Jurkat, Clone E6-1 (cell line): ENCODE measurements around the gene IFNL4. TPM values are rescaled to one million over a fixed set of nuclear protein-coding genes. Genes with fewer than 3 reads are reported as not detected.
"Not testable (repeated sequence)": the region's sequence is repeated elsewhere in the genome, so short reads cannot be mapped to it uniquely, and the experiment has no call there.

ENCODE experiments used
- DNase-seq: peaks from one replicate; pipeline ENCODE4 v3.0.0-alpha.2; 2011; ENCODE audit warnings: low read depth, low spot score
- H3K4me3 ChIP-seq: 2 replicates; pipeline ENCODE4 v1.5.1; 2011; ENCODE audit warnings: mild to moderate bottlenecking, low read length, control low read depth, moderate library complexity
- polyA plus RNA-seq: library from polyadenylated mRNA; unstranded; fragments of >200 nt; gene quantifications from one replicate; pipeline ENCODE4 v1.2.1, GENCODE V29; 2012; ENCODE audit warnings: missing spikeins; ENCODE audit not compliant: insufficient read length, insufficient read depth

Gene IFNL4
- polyA plus RNA-seq, result not detected

DNA sequence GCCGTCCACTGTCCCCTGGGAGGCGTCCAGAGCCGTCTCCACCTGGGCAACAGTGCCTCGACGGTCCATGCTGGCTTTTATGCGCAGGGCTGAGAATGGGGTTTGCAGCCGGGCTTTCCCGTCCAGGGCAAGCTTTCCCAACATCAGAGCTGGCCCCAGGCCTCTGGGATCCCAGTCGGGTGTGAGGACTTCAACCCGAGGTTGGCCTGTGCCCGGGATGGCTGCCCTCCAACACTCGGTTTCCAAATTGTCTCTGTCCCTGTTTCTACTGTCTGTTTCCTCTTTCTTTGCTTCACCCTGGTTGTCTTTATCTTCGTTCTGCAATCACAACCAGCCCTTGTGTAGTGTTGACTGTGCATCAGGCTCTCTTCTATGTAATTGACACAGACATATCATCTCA, at the start of gene IFNL4:
TSS of gene IFNL4 (minus strand) at position 51 of the 400 bp plus-strand sequence.
- DNase-seq, result no peak
- H3K4me3 ChIP-seq, result no peak within 1 kb of the TSS

DNA sequence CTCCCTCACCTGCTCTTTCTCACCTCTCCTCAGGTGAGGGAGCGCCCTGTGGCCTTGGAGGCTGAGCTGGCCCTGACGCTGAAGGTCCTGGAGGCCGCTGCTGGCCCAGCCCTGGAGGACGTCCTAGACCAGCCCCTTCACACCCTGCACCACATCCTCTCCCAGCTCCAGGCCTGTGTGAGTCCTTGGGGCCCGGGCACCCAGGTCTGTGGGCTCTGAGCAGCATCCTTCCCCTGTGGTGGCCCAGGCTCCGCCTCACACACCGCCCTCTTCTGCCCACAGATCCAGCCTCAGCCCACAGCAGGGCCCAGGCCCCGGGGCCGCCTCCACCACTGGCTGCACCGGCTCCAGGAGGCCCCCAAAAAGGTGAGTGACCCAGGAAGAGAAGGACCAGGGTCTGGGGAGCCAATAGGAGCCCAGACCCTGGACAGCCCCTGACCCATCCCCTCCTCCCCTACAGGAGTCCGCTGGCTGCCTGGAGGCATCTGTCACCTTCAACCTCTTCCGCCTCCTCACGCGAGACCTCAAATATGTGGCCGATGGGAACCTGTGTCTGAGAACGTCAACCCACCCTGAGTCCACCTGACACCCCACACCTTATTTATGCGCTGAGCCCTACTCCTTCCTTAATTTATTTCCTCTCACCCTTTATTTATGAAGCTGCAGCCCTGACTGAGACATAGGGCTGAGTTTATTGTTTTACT, 49.4 kb upstream of the IFNL4 start:
- no peak overlapping the region for H3K4me3 ChIP-seq

DNA sequence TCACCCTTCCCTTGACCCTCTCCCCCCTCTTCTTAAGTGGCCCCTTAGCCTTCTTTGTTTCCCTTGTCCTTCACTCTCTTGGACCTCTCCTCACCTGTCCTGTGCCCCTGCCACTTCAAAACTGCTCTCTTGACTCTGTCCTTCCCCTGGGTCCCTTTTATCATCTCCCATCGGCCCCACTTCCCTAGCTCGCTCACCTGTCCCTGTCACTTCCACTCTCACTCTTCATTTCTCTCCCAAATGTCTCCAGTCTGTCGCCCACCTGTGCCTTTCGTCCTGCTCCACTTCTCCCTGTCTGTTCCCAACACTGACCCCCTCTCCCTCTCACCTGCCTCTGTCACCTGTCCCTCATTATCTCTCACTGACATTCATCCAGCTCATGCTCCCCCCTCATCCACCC, 48.2 kb upstream of the IFNL4 start:
- no peak overlapping the region for H3K4me3 ChIP-seq
- no peak for DNase-seq

More for the DNA sequence above, 49.4 kb upstream of the IFNL4 start:
- peak; percentile 37 for DNase-seq

DNA sequence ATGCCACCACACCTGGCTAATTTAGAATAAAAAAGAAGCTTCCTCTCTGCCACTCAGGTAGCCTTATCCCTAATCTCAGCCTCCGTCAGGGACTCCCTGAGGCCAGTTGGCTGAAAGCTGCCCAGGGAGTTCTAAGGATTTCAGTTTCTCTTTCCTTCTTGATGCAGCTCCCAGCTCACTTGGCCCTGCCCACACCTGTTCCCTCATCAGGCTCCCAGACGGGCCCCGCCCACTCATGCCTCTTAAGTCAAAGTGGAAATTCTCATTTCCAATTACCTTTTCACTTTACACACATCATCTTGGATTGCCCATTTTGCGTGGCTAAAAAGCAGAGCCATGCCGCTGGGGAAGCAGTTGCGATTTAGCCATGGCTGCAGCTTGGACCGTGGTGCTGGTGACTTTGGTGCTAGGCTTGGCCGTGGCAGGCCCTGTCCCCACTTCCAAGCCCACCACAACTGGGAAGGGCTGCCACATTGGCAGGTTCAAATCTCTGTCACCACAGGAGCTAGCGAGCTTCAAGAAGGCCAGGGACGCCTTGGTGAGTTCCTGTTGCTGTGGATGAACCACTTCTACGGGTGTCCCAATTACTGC, 47.5 kb upstream of the IFNL4 start, which contains the start of gene IFNL1:
TSS of gene IFNL1 (plus strand) at position 353 of the 591 bp plus-strand sequence. CDS start at position 368, 15 bp downstream.
- DNase-seq, result no peak
- no peak within 1 kb of the TSS for H3K4me3 ChIP-seq

DNA sequence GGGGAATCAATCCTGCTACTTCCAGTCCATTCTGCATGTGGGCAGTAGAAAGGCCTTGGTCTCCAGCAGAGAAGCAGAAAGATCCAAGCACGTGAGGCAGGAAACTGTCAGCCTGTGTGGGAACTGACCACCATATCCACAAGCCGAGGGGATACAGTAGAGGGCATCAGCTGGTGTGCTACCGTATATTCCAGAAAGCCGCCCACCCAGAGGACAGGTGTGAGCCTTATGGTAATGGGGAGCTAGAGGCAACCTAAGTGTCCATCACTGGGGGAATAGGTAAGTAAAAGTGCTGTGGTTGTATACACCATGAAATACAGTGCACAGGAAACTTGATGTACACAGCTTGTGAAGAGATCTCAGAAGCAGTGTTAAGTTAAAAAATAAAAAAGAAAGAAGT, 44.7 kb upstream of the IFNL4 start:
- H3K4me3 ChIP-seq, result no peak overlapping the region

DNA sequence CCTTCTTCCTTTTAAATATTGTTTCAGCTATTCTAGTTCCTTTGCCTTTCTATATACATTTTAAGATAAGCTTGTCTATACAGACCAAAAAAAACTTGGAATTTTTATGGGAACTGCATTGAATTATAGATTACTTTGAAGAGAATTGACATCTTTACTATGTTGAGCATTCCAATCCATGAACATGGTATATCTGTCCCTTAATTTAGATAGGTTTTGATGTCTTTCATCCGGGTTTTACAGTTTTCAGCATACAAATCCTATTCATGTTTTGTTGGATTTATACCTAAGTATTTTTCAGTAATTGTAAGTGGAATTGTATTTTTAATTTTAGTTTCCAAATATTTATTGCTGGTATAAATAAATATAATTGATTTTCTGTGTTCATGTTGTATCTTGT, 35.4 kb upstream of the IFNL4 start:
- H3K4me3 ChIP-seq, result no peak overlapping the region
- no peak for DNase-seq

More for the DNA sequence above, 44.7 kb upstream of the IFNL4 start:
- DNase-seq, result no peak

DNA sequence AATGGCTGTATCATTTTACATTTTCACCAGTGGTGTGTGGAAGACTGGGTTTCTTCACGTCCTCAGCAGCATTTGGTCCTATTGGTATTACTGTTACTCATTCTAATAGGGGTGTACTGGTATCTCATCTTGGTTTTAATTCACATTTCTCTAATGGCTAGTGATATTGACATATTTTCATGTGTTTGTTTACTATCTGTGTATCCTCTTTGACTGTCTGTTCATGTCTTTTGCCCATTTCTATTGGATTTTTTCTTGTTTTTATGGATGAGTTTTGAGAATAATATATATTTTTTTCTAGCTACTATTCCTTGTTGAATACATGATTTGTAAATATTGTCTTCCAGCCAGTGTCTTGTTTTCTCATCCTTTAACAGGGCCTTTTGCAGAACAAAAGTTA, 33.4 kb upstream of the IFNL4 start:
- no peak for DNase-seq
- H3K4me3 ChIP-seq, result no peak overlapping the region

DNA sequence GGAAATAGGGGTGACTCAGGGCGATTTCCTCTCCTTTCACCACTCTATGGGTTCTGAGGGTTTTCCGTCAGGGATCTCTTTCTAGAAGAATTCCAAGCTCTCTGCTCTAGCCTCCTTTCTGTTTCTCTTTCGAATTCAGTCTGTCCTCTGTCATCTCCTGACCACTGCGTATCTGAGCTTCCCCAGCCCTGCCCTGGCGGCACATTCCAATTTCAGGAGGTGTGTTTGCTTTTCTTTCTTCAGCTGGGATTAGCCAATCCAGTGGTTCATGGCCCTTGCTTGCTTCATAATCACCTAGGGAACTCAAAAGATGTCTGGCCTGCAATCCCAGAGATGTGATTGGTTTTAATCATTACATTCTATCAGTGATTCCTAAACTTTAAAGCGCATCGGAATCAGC, 28.9 kb upstream of the IFNL4 start:
- no peak overlapping the region for H3K4me3 ChIP-seq
- DNase-seq, result no peak

DNA sequence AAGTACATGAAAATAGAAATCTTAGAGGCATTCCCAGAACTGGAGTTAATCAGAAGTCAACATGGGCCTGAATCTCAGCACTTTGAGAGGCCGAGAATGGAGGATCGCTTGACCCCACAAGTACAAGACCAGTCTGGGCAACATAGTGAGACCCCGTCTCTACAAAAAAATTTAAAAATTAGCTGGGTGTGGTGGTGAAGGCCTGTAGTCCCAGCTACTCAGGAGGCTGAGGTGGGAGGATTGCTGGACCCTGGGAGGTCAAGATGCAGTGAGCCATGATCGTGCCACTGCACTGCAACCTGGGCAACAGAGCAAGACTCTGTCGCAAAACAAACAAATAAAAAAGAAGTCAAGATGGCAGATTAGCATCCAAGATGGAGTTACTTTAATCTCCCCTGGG, 28.1 kb upstream of the IFNL4 start:
- no peak for DNase-seq
- no peak overlapping the region for H3K4me3 ChIP-seq

DNA sequence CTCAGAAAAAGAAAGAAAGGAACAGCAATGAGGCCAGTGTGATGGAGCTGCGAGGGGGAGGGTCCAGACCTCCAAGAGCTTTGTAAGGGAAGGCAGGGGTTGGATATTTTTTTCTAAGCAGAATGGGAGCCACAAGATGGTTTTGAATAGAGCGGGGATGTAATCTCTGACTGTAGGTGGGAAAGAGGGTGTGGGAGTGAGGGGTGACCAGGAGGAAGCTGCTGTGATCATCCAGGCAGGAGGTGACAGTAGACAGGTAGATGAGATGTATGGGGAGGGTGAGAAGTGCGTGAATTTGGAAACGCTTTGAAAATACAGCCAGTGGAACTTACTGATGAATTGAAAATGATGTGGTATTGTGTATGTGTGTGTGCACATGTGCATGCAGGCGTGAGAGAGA, 26.9 kb upstream of the IFNL4 start:
- DNase-seq, result no peak

DNA sequence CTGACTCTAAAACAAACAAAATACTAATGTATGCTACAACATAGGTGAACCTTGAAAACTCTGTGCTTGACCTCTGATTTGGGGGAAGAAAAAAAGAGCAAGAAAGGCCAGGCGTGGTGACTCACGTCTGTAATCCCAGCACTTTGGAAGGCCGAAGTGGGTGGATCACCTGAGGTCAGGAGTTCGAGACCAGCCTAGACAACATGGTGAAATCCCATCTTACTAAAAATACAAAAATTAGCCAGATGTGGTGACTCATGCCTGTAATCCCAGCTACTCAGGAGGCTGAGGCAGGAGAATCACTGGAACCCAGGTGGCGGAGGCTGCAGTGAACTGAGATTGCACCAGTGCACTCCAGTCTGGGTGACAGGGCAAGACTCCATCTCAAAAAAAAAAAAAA, 25.2 kb upstream of the IFNL4 start:
- DNase-seq, H3K4me3 ChIP-seq: not testable (repeated sequence)

More for the DNA sequence above, 26.9 kb upstream of the IFNL4 start:
- H3K4me3 ChIP-seq, result no peak overlapping the region

DNA sequence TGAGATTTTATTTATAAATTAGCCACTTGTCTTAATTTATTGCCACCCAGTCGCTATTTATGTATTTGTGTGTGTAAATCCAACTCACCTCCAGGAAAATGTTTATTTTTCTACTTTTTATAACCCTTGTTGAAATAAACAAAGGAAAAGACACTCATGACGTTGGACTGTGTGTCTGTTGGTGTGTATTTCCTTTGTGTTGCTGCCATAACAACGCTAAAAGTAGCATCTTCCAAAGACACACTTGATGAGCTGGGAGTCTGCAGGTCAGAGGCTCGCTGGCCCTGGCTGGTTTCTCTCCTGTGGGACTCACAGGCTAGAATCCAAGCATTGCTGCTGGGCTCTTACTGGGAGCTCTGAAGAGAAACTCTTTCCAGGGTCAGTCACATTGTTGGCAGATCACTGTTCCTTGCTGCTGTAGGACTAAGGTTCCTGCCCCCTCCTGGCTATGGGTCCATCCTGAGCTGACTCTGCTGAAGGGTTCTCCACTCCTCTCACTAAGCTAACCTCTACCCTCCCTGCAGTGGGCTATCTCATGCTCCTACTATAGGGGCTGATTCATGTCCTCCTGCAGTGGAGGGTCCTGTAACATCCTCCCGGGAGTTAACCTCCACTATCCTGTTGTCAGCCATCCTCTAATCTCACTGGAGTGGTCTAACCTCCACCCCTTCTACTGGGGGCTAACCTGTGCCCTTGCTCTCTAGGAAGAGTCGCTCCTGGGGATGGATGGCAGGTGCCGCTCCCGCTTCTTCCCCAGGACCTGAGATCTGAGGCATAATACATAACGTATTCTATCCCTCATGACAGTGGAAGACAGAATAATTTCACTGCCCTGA, 21.6 kb upstream of the IFNL4 start:
- no peak overlapping the region for H3K4me3 ChIP-seq
- DNase-seq, result no peak

DNA sequence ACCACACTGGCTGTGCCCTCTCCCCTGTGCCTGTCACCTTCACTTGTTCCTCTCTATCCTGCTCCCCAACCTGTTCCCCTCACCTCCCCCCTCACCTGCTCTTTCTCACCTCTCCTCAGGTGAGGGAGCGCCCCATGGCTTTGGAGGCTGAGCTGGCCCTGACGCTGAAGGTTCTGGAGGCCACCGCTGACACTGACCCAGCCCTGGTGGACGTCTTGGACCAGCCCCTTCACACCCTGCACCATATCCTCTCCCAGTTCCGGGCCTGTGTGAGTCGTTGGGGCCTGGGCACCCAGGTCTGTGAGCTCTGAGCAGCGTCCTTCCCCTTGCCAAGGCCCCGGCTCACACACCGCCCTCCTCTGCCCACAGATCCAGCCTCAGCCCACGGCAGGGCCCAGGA, 20.7 kb upstream of the IFNL4 start:
- not testable (repeated sequence) for H3K4me3 ChIP-seq, DNase-seq

DNA sequence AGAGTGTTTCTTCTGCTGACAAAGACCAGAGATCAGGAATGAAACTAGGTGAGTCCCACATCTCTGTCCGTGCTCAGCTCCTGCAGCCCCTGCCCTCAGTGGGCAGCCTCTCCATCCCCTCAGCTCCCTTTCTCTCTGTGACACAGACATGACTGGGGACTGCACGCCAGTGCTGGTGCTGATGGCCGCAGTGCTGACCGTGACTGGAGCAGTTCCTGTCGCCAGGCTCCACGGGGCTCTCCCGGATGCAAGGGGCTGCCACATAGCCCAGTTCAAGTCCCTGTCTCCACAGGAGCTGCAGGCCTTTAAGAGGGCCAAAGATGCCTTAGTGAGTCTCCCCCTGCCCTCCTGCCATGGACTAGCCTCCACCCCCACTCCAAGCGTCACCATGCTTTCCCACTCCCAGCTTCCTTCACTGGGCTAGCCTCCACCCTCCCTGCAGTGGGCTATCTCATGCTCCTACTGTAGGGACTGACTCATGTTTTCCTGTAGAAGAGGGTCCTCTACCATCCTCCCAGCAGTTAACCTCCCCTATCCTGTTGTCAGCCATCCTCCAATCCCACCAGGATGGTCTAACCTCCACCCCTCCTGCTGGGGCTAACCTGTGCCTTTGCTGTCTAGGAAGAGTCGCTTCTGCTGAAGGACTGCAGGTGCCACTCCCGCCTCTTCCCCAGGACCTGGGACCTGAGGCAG, 20.0 kb upstream of the IFNL4 start:
- H3K4me3 ChIP-seq, DNase-seq: not testable (repeated sequence)

DNA sequence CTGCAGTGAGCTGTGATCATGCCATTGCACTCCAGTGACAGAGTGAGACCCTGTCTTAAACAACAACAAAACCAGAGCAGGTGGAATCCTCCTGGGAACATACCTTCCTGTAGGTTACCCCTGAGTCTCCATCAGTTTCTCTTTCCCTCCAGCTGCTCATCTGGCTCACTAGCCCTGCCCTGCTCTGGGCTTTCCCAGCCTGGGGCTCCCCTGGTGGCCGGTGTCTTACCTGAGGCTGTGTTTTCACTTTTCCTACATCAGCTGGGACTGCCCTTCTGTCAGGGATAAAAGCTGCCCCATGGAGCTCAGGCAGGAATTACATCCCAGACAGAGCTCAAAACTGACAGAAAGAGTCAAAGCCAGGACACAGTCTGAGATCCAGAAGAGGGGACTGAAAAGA, 19.4 kb upstream of the IFNL4 start, which contains the start of gene IFNL2:
TSS of gene IFNL2 (plus strand) at position 312 of the 400 bp plus-strand sequence. CDS start 173 bp downstream, outside the sequence.
- DNase-seq, H3K4me3 ChIP-seq: not testable (repeated sequence)

DNA sequence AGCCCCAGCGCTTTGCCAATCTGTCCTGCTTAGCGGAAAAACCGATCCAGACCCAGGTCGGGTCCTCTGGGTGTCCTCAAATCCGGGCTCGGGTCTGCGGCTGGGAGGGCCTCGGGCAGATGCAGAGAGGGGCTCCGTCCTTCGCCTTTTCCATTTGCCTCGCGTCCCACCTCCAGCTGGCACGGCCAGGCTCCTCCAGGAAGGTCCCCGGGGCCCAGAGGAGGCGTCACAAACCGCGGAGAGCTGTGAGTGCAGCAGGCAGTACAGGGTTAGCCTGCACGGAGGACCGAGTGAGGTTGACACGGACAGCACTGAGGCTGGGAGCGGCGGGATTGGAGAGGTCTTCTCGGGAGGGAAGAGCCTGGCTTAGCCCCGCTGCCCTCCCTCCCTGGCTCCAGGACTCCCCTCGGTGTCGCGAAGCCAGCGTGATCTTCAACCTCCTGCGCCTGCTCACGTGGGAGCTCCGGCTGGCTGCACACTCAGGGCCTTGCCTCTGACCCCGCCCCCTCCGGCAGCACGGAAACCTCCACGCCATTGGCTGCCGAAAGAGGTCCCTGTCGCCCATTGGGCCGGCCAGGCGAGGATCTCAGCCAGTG, 16.8 kb upstream of the IFNL4 start:
- DNase-seq, result no peak
- no peak overlapping the region for H3K4me3 ChIP-seq

DNA sequence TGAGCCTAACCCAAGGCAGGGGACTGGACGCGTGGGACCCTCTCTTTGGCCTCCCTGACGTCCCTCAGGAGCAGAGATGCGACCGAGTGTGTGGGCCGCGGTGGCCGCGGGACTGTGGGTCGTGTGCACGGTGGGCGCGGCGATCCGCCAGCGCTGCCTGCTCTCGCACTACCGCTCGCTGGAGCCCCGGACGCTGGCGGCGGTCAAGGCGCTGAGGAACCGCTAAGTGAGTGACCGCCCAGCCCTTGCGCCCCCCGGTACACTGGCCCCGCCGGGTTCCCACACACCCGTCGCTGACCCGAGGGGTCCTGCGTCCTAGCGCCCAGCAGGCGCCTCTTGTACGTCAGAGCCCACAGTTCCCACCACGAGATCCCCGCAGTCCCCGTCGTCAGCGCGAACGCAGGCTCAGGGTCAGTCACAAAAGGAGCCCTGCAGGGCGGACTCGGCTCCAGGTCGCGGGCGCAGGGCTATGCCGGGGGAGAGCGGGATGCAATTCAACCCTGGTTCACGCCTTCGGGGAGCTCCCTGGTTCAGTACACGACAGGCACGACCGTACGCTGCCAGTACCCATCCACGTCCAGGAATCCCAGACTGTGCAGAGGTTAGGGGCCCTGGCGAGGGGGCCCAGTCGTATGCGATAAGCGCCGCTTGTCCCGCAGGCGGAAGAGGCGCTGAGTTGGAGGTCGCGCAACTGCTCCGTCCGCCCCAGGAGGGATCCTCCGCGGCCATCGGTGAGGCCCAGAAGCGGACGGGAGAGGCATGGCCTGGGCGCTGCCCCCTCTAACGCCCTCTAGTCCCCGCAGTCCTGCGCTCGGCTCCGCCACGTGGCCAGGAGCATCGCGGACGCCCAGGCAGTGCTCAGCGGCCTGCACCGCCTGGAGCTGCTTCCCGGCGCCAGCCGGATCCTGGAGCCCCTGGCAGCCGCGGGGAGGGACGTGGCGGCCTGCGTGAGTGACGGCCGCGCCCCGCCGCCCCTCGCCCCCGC, 15.9 kb upstream of the IFNL4 start:
- DNase-seq, result no peak
- H3K4me3 ChIP-seq, result no peak overlapping the region

DNA sequence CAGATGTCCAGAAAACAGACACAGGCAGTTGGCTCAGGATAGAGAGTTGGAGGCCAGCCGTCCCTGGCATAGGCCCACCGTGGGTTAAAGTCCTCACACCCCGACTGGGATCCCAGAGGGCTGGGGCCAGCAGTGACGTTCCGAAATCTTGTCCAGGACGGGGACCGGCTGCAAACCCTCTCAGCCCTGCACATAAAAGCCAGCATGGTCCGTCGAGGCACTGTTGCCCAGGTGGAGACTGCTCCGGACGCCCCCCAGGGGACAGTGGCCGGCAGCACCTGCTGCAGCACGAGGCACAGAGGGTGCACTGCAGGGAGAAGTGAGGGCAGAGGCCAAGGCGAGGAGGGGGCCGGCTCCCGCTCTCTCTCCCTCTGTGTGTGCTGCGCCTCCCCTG, 15.3 kb upstream of the IFNL4 start:
- H3K4me3 ChIP-seq, result no peak overlapping the region
- DNase-seq, result no peak
